ENCODE measurements around the gene EPHX1. TPM values are rescaled to one million over a fixed set of nuclear protein-coding genes. Genes with fewer than 3 reads are reported as not detected.

EPHX1 gene
- total and polyA plus RNA-seq, 2 of the 8 experiments (the other 6 are each of a cell fraction or from before 2014, with no cell fraction given), result 45.3 to 79.1 TPM

GRCh38 chr1:225808136-225808535 is 1.8 kb upstream of the EPHX1 start:
- Histone ChIP-seq H3K18ac (ENCODE audit: extremely low read depth, low read length) (no peak overlapping the region), H3K56ac (replicated peaks; ENCODE audit: insufficient read length, low read depth, low read length) (no peak overlapping the region), H2BK20ac (ENCODE audit: low read length) (no peak overlapping the region), H3K23ac (ENCODE audit: insufficient read length) (no peak overlapping the region), H3K4me1 (replicated peaks in 1 of 4; ENCODE audit: control insufficient read depth in 3 of 4, insufficient read depth in 4 of 4, low read length in 3 of 4) (peaks cover 4 to 11% (median 8%) of the 10 kb centered on the region in 4 experiments), H4K91ac (replicated peaks; ENCODE audit: insufficient read length, low read length) (no peak overlapping the region), H3K79me2 (ENCODE audit: control insufficient read depth in 1 of 2, insufficient read depth in 2 of 2, low read length in 2 of 2) (peaks cover 0 to 9% of the 10 kb centered on the region in 2 experiments; a peak in 1 of 4 replicates), H2BK5ac (ENCODE audit: low read depth, low read length) (no peak overlapping the region), H3K27me3 (replicated peaks in 1 of 4; ENCODE audit: control insufficient read depth in 3 of 4, extremely low read depth in 1 of 4, insufficient read depth in 3 of 4, low read length in 3 of 4) (peaks cover 0 to 4% (median 0%) of the 10 kb centered on the region in 4 experiments; a peak in 1 of 7 replicates), H2AK5ac (ENCODE audit: low read depth, low read length) (no peak overlapping the region), H3K4ac (replicated peaks; ENCODE audit: insufficient read length, low read depth, low read length) (no peak overlapping the region), H3K9ac (replicated peaks in 1 of 4; ENCODE audit: extremely low read depth in 1 of 4, low read depth in 3 of 4, low read length in 3 of 4) (no peak overlapping the region), H2BK12ac (ENCODE audit: low read depth, low read length) (0 out of 2 replicates have a peak overlapping the region, but pooled peaks have one; percentile 11), H4K8ac (ENCODE audit: extremely low read depth, insufficient read depth, low read length) (no peak overlapping the region), H3K79me1 (ENCODE audit: low read depth, low read length) (0 out of 2 replicates have a peak, but pooled peaks cover 6% of the 10 kb centered on the region), H3K4me2 (ENCODE audit: insufficient read depth in 1 of 2, low read depth in 2 of 2, low read length in 2 of 2) (no peak overlapping the region), H2BK15ac (ENCODE audit: low read length) (no peak overlapping the region), H4K20me1 (replicated peaks in 1 of 2; ENCODE audit: control insufficient read depth in 1 of 2, insufficient read depth in 2 of 2, low read length in 2 of 2) (peaks cover 0 to 2% of the 10 kb centered on the region in 2 experiments), H2AFZ (ENCODE audit: low read length) (no peak overlapping the region), H3K14ac (ENCODE audit: insufficient read length) (no peak overlapping the region), H3K23me2 (ENCODE audit: low read depth, low read length) (peaks cover 4% of the 10 kb centered on the region; the same call in 1 of the 2 replicates), H3K9me3 (ENCODE audit: insufficient read depth in 2 of 2, low read depth in 1 of 2, low read length in 1 of 2) (no peaks in the 10 kb centered on the region), H3K4me3 (ENCODE audit: extremely low read depth in 1 of 4, insufficient read depth in 2 of 4, low read depth in 3 of 4, low read length in 4 of 4) (no peak overlapping the region), H3K27ac (ENCODE audit: low read depth, low read length) (no peak overlapping the region), H2BK120ac (replicated peaks; ENCODE audit: low read depth, low read length) (no peak overlapping the region), H4K5ac (ENCODE audit: insufficient read length, low read depth, low read length) (no peak overlapping the region), H3K36me3 (ENCODE audit: control insufficient read depth in 2 of 4, insufficient read depth in 4 of 4, low read length in 3 of 4) (no peaks in the 10 kb centered on the region)
- 80% methylated on average over 5 of the region's 5 CpGs; no CpG with 5 or more reads in 1 of the 2 experiments for WGBS, 2 experiments (ENCODE audit: extremely low coverage in 1 of 2, insufficient coverage in 1 of 2, insufficient read length in 1 of 2, insufficient replicate concordance in 2 of 2, low coverage in 1 of 2, low lambda C conversion rate in 2 of 2, missing lambda C conversion rate in 1 of 2)
- DNase-seq (ENCODE audit: low read depth in 1 of 2, low spot score in 2 of 2), result peak in 1 of 2 experiments; percentile 32
- CTCF ChIA-PET (ENCODE audit: partially characterized antibody), result interaction anchor here (1.1 to 8.4 kb wide), 11 partner anchors 15 to 332 kb away, joined by 3 to 50 read pairs (median 6); partner anchors contain the start of gene SRP9
- no peak for FAIRE-seq
- POLR2A ChIA-PET (ENCODE audit: partially characterized antibody), result interaction anchor here (1.3 to 13.3 kb wide), 3 partner anchors 16 to 254 kb away, joined by 4 to 166 read pairs (median 11); partner anchors contain the start of genes H3-3A and SRP9
